Right ventricle myocardium superior (tissue), 1 donor: ENCODE measurements around the gene TMEM200A. TPM values are rescaled to one million over a fixed set of nuclear protein-coding genes. Genes with fewer than 3 reads are reported as not detected.
A peak's percentile ranks its signal among the peaks of the same experiment; 100 is the strongest.
"Not testable (repeated sequence)": the region's sequence is repeated elsewhere in the genome, so short reads cannot be mapped to it uniquely, and the experiment has no call there.

Experiments
- ATAC-seq: fragments of 200-7000 bp; cut with Tn5 transposase; one replicate; pipeline ENCODE4 v1.9.1; 2020; ENCODE audit warnings: mild to moderate bottlenecking; ENCODE audit not compliant: poor library complexity
- DNase-seq: peaks from one replicate; pipeline ENCODE4 v3.0.0-alpha.2; 2020
- intact Hi-C: fragments of 100-400 bp; cut with DNase I; formaldehyde crosslinking; loops from one replicate; pipeline ENCODE4 v1.11.2; 2022
- long read RNA-seq: library from polyadenylated mRNA; unstranded; transcript quantifications from one replicate; pipeline ENCODE4 v2.0.0, GENCODE V29; 2021
- total RNA-seq: library from RNA; stranded (reverse); fragmentation: NEBNext Ultra II Directional; extraction: Animal tissue kit (Norgen Biotek cat#: 25700); gene quantifications from one replicate; pipeline ENCODE4 v1.2.1, GENCODE V29; 2021
- donor health status: DM: no; HTN: yes; CAD: no; lungs with severe emphysema.

Gene TMEM200A
- not detected for total RNA-seq
- long read RNA-seq: 0 reads

DNA sequence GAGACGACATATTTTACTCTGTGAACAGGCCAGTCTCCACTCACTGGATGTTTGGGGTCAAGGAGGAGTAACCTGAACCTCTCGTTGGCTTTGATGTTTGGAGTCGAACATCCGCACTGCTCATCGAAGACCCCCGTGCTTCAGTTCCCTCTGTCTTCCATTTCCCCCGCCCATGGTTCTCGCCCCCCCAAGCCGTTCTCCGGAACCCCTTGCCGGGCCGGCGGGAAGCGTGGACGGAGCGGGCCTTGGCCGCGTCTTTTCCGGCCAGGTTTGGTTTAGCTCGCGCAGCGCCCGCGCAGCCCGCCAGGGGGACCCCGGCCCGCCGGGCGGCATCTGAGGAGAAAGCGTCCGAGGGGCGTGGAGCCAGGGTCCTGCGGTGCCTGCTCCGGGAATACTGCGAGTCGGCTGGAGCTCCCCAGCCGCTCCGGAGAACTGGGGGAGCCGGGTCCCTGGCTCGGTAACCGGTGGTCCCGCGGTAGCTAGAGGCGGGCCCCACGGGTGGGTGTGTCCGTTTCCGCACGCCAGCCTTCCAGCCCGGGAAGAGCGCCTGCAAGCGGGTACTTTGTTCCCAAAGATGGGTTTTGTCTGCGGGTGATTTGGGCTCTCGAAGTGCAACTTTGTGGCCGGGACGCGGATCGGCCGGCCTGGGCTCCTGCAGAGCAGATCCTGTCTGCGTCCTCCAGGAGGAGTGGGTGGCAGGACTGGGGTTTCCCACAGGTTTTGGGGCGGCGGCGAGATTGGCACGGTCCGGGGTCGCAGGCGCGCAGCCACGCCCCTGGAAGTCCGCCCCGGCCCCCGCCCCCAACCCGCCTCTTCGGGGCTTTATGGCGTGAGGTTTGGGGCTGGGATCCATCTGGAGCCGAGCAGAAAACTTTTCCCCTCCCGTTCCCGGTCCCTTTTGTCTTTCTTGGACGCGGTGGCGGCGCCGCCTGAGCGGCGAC, at the start of gene TMEM200A:
Gene TMEM200A, plus strand, starts transcription at position 852 of the 941 bp plus-strand sequence. CDS start 74,406 bp downstream, outside the sequence.
- ATAC-seq: peak; percentile 64
- intact Hi-C loops: no loop called here
- DNase-seq: peak; percentile 61

DNA sequence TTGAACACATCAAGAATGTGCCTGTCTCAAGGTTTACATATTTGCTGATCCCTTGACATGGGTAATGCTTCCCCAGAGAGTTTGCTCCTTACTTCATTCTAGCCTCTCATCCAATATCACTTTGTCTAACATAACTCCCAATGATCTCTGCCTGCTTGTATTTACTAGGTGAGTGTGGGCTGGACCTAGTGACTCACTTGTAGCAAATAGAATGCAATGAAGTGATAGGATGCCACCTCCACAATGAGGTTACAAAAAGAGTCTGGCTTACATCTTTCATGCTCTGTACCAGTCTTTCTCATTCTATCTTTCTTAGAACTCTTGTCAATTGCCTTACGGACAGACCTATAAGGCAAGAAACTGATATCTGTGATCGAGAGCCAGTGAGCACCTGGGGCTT, 44.9 kb upstream of the TMEM200A start:
- intact Hi-C loops: no loop called here
- ATAC-seq: no peak
- DNase-seq: no peak

DNA sequence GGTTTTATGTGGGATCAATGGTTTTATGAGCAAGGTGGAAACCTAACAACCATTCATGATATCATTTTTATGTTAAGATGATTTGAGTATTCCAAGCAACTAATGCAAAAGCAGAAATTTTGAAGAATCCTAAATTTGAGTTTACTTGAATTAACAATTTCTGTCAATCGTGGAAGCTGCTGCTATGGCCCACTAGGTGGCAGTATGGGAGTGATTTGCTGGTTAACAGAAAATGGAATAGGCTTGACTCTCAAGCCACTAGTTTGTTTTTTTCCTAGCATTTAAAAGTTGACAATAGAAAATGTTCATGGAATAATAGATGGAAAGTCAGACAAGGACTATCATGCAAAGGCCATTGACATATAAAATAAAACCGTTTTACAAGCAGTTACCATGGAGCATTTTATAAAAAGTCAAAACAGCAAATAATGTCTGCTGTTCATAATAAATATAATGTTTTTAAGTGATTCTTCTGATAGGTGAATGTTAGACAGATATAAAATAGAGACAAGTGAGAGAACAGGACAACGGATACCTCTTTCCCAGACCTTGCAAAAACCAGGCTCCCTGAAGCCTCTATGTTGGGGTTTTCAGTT, 43.0 kb upstream of the TMEM200A start:
- ATAC-seq (no peak), DNase-seq (no peak)
- intact Hi-C loops: no loop called here

DNA sequence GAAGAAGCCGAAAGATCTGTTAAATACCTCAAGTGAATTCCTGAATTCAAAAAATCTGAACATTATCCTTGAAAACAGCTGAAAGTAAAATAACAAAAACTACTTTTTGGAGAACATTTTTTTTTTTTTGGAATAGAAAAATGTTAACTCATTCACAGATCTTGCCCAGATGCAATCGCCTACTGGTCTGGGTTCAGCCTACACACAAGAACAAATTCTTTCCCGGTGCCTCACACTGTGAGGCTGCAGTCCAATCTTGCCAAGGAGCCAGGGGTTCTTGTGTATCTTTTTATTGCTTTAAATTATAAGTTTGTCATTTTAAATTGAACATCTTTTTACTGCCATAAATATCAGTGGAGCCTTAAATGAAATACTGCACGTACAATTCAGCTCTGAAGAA, 41.2 kb upstream of the TMEM200A start:
- intact Hi-C loops: no loop called here
- ATAC-seq (no peak), DNase-seq (no peak)

DNA sequence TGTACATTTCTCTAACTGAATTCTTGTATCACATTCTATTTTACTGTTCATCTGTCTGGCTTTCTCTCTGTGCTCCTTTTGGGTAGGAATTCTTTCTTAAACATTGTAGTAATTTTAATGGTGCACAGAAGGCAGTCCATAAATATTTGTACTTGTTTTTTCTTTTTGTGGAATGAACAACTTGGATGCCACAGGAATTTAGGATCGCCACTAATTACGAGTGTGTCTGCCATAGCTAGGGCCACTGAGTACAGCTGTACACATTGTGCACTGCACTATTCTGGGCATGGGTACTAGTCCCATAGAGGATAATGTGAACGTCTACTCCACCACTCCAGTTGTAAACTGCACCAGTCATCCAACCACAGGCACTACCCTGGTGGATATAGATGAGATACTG, 39.3 kb upstream of the TMEM200A start:
- DNase-seq (no peak), ATAC-seq (no peak)
- intact Hi-C loops: no loop called here

DNA sequence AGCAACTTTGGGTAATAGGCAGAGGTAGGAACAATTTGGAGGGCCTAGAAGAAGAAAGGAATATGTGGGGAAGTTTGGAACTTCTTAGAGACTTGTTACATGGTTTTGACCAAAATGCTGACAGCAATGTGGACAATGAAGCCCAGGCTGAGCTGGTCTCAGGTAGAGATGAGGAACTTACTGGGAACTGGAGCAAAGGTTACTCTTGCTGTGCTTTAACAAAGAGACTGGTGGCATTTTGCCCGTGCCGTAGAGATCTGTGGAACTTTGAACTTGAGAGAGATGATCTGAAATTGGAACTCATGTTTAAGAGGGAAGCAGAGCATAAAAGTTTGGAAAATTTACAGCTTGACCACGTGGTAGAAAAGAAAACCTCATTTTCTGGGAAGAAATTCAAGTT, 28.3 kb upstream of the TMEM200A start:
- ATAC-seq (no peak), DNase-seq (no peak)
- intact Hi-C loops: no loop called here

DNA sequence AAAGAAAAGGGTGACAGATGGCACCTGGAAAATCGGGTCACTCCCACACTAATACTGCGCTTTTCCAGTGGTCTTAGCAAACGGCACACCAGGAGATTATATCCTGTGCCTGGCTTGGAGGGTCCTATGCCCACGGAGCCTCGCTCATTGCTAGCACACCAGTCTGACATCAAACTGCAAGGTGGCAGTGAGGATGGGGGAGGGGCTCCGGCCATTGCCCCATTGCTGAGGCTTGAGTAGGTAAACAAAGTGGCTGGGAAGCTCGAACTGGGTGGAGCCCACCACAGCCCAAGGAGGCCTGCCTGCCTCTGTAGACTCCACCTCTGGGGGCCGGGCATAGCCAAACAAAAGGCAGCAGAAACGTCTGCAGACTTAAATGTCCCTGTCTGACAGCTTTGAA, 19.5 kb upstream of the TMEM200A start:
- ATAC-seq, DNase-seq, intact Hi-C loops: not testable (repeated sequence)

DNA sequence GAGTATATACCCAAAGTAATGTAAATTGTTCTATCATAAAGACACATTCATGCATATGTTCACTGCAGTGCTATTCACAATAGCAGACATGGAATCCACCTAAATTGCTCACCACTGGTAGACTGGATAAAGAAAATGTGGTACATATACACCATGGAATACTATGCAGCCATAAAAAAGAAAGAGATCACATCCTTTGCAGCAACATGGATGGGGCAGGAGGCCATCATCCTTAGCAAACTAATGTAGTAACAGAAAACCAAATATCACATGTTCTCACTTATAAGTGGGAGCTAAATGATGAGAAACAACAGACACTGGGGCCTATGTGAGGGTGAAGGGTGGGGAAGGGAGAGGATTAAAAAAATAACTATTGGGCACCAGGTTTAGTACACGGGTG, 11.5 kb upstream of the TMEM200A start:
- intact Hi-C loops: no loop called here
- DNase-seq (no peak), ATAC-seq (no peak)

DNA sequence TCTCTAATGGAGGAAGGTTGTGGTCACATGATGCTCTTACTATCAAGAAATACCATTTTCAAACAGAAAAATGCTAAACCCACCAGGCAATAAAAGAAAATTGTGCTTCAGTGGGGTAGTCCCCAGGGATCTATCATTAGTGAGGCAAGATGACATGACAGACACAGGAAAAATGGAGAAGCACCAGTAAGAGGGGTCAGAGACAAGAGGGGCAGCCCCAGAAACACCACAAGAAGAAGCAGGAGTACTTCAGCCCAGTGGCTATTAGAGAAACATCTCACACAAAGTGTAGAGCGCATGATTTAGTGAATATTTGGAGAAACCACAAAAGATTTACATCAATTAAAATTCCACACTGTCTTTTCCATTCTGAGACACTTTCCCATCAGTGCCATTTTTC, 10.2 kb upstream of the TMEM200A start:
- intact Hi-C loops: no loop called here
- ATAC-seq (no peak), DNase-seq (no peak)

DNA sequence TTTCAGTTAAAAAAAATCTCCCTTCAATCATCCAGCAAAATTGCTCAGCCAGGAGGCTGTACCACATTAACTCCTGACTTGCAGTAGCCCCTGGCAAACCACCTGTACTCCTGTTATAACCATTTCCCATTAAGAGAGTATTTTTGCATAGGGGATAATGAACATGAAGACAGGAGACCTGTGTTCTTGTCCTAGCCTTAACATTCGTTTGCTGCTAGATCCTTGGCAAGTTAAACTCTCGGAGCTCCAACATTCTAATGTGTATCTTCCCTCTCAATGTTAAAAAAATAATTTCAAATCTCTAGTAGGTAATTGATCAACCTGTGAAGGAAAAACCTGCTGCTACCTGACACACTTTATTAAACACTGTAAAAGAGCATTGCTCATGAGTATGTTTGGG, 8.4 kb upstream of the TMEM200A start:
- intact Hi-C loops: no loop called here
- DNase-seq: no peak

DNA sequence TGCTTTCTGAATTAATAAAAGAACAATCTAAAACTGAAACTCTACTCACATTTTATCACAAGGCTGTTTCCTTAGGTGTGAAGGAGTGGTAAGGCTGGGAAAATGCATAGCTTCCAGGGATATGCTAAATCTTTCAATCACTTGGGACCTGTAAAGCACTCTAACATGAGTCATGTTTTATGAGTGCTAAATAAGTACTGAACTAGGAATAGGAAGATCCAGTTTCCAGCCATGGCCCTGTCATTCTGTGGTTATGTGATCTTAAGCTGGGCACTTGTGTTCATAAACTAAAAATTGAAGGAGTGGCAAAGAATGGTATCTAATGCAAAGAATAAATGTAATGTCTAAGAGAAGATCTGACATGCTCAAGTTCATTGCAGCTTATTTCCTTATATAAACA, 6.1 kb upstream of the TMEM200A start:
- ATAC-seq (no peak), DNase-seq (no peak)
- intact Hi-C loops: no loop called here

More for the DNA sequence above, 8.4 kb upstream of the TMEM200A start:
- no peak for ATAC-seq

DNA sequence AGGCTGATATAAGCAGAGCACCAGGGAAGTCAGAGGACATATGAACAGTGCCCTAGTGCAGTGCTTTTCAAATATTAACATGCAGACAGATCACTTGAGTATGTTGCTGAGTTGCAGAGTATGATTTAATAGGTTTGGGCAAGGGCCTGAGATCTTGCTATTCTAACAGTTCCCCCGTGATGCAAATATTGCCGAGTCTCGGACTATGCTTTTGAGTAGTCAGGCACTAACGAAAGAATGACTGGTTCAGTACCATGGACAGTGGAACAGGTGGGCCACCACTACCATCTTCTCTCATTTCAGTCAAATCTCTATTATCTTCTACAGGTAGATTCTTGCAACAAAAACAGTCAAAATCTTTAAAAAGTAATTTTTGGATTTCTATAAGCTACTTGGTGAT, 3.7 kb upstream of the TMEM200A start:
- intact Hi-C loops: no loop called here
- ATAC-seq: no peak
- no peak for DNase-seq

DNA sequence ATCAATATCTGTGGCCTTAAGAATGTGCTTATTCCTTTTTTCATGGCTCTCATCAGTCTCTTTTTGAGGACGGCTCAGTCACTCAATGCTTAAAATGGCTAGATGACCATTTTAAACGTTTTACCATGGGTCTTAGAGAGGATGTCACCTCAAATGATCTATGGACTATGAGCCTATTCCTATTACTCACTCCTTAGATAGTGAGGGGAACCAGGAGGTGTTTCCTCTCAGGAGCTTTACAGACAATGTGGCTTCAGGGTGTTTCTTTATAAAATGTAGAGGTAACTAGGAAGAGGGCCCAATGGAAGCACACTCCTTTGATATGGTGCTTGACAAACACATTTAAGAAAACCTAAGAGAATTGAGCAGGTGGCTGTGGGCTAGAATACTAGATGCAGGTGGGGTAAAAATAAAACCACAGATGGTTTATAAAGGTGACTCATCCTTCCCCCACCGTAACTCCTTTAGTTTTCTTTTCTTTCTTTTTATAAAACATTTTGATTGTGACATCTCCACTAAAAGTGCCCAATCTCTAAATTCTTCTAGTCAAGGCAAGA, 1.5 kb upstream of the TMEM200A start:
- intact Hi-C loops: no loop called here
- no peak for ATAC-seq
- no peak for DNase-seq

DNA sequence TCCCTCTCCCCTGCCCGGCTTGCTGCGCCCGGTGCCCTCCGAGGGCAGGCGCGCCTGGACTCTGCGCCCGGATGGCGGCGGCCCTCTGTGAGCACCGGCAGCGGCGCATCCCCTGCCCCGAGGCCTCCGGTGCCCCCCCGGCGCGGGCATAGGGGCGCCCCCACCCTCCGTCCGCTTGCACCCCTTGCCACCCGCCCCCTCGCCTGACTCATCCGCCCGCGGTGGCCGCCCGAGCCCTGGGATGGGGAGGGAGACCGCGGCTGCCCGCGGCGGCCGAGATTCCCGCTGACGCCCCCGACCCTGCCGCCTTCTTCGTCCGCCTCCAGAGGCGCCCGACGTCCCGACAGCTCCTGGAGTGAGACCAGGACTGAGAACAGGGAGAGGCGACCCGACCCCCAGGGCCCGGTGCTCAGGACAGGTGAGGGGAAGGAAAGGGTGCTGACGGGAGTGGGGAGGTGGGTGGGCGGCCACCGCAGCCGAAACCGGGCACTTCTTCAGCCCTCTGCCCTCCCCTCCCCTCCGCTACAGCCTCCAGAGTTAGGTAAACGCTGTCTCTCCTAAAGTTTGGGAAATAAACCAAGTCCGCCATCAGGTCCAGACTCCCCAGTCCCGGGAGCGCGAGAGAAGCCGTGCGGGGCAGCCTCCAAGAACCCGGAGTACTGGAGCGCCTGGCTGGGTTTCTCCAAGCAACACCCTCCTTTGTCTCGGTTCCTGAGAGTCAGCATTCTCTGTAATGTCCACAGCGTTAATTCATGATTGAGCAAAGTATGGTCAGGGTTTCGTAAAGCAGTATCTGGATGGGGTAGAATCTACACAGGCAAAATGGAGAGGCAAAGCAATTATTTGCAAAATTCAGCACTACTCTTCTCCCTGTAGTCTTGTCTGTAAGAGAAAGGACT, 539 bp downstream of the TMEM200A start:
- peak; percentile 36 for DNase-seq
- intact Hi-C loops: no loop called here
- ATAC-seq: peak; percentile 45

DNA sequence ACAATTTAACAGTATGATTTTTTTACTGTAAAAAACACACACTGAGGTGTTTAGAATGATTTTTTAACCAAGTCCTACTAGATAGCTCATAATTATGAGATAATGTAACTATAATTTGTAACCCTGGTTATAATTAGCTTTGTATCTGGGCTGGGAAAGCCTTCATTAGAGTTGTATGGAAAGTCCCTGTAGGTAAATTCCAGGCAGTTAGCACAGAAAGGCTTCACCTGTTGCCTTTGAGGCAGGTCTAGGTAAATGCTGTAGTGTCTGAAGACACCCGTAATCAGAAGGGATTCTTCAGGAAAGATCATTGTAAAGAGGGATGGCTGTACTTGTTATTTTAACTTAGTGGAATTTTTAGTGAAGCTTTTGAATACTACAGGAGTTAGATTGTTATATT, 1.9 kb downstream of the TMEM200A start:
- ATAC-seq (no peak), DNase-seq (no peak)
- intact Hi-C loops: no loop called here

DNA sequence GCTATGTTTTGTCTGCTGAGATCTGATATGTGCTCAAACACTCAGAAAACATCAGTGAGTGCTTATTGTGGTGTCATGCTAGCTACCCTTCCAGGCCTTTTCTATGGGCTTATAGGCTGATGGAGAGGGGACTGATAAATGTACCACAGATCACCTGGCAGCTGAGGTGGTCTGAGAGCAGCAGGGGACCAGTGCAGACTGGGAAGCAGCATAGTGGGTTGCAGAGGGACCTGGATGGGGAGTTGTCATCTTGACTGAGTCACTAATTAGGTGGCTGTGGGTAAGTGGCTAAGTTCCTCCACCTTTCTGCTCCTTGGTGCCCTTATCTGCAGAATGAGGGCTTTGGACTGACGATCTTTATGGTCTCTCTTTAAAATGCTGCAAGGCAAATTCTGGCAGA, 2.8 kb downstream of the TMEM200A start:
- intact Hi-C loops: no loop called here
- DNase-seq: no peak
- ATAC-seq: no peak

DNA sequence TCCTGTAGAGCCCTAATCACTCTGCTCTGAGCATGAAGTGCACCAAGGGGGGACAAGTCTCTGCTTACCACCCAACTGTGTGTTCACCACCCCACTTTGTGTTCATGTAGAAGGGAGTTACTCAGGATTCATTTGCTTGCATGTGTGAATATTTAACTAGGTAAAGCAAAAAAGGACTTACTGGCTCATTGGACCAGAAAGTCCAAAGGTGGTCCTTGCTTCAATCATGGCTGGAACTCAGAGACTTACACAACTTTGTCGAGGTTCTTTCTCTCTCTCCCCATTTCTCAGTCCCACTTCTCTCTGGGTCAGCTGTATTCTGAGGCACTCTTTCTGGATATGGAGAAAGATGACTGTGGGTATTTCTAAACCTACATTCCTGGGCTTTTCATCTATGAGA, 4.0 kb downstream of the TMEM200A start:
- intact Hi-C loops: no loop called here
- ATAC-seq: no peak

DNA sequence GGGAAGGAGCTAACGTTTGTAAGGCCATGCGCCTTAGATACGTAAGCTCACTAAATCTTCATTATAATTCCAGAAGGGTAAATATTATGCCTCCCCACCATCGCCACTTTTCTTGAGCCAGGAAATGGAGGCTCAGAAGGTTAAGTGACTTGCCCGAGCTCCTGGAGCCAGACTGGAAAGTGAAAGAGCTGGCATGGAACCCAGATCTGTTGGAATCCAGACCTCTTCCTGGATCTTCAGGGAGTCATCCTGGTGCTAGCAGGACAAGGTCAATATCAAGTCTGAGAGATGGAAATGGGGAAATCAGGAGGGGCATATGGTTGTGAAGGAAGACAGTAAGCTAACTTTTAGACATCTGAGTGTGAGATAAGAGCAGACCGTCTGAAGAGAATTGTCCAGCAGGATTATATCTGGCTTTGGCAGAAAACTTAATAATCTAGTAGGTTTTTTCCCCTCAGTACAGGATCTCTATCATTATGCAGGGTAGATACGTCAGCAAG, 6.2 kb downstream of the TMEM200A start:
- ATAC-seq (no peak), DNase-seq (no peak)
- intact Hi-C loops: no loop called here

More for the DNA sequence above, 4.0 kb downstream of the TMEM200A start:
- DNase-seq: no peak

DNA sequence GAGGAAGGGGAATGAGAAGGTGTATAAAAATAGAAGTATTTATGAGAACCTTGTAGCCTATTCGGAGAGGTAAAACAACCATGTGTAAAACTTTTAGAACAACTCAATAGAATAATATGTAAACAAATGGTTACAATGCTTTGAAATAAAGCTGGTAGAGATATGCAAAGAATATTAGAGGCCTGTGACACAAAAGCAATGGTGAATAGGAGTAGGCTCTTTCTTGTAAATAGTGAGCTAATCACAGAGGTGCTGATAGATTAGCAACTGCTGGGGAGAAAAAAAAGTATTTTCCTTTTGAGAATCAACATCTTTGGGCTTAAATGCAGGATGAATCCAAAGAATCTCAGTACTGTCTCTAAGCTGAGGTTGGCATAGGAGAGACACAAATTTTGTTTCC, 7.0 kb downstream of the TMEM200A start:
- intact Hi-C loops: no loop called here
- ATAC-seq: no peak
- DNase-seq: no peak
